Astrocyte of the hippocampus (primary cell): ENCODE data around the gene PPP1R37.

Experiments used
- DNase-seq: peaks from one replicate; pipeline ENCODE4 v3.0.0; 2011; ENCODE audit warnings: low read depth, low spot score

Gene PPP1R37

DNA sequence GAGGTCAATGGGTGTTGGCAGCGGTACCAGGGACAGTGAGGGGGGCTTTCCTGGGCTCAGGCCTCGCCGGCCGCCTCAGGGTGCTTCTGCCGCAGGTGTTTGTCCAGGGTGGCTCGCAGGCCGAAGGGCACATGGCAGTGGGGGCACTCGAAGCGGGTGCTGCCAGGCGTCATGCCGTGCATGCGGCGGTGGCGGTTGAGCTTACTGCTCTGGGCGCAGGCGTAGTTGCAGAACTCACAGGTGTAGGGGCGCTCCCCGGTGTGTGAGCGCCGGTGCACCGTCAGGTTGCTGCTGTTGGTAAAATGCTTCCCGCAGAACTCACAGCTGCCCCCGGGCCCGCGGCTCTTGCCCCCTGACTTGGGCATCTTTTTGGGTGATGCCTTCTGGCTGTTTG, 21.4 kb upstream of the PPP1R37 start:
- DNase-seq: no peak

DNA sequence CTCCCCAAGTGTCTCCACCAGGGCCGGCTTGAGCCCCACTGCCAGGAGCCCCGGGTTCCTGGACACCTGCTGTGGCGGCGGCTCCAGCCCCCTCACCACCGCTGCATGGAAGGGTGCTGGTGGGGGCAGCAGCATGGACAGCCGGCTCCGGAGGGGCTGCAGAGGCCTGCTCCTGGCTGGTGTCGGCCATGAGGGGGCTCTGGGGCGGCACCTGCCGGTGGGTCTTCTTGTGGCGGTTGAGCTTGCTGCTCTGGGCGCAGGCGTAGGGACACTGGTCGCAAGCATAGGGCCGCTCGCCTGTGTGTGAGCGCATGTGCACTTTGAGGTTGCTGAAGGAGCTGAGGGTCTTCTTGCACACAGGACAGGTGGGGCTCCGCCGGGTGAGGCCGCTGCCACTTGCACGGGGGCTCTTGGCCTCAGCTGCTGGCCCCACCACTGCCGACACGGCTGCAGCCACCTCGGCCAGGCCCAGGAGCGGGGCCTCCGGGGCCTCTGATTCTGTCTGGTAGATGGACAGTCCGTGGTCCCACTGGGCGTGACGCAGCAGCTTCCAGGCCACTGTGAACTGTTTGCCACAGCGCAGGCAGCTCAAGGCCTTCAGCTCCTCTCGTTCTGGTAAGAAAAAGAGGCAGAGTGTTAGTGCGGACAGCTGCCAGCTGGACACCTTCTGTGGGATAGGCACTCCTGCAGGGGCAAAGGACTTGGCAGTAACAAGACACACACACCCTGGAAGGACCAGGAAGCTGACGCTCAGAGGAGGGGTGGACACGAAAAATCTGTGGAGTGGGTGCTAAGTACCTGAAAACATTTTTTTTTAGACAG, 20.8 kb upstream of the PPP1R37 start:
- DNase-seq: no peak

GRCh38 chr19:45074744-45075300, 18.2 kb upstream of the PPP1R37 start:
- DNase-seq: peak; percentile 9

- peak; percentile 62 for DNase-seq
Observed at GRCh38 chr19:45075301-45076028, 17.5 kb upstream of the PPP1R37 start.

DNA sequence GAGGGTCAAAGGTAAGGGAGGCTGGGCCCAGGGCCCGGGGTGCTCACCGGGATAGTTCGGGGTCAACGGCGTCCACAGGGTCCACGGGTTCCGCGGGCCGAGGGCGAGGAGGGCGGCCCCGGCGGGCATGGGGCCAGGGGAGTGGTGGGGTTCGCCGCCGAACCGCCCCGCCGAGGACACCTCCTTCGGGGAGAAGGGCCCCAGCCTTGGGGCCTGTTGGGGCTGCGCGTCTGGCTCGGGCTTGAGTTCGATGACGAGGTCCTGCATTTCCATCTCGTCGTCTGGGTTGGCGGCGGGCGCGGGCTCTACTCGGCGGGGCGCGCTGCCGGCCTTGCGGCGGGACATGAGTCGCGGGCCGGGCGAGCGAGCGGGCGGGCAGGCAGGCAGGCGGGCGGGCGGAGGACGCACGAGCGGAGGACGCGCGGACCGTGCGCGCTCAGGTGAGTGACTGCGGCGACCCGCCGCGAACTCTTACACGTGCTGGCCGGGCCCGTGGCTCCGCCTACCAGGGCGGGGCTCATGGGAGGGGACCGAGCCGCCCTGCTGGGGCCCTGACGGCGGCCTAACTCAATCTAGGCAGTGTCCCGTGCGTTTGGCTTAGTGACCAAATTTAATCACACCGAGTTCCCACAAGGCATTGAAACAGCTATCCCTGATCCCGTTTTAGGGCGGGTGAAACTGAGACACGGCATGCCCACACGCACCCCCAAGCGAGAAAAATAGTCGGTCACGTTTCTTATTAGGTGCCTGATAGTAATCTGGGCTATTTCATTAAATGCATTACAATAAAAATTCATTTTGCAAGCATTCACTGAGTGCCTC, 16.7 kb upstream of the PPP1R37 start, which contains the start of gene ZNF296:
TSS of gene ZNF296 (minus strand) at position 450 of the 822 bp plus-strand sequence. CDS start at position 345, 105 bp downstream.
- peak; percentile 70 for DNase-seq

- no peak for DNase-seq
Observed at GRCh38 chr19:45076851-45077730, 15.9 kb upstream of the PPP1R37 start.

DNA sequence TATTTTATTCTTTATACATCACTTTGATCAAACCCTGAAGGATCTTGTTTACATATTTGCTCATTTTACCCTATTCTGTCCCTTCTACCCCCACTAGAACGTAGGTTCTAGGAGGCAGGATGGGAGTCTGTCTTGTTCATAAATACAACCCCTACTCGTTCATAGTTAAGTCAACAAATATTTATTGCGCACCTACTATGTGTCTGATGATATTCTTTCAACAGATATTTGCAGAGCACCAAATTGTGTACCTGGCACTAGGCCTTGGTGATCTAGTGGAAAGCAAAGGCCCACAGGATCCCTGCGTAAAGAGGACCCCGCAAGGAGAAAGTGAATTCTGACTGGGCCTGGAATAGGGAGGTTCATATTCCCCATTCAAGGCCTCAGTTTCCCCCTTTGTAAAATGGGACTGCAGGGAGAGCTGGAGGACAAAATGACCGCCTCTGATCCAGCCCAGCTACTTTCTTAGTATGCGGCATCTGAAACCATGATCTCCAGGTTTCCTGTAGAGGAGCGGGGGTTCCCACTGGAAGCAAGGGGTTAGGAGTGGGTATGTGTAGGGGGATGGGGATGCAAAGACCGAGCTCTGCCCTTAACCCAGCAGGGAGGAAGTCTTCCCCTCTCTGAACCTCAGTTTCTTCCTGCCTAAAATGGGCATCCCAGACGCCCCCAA, 14.5 kb upstream of the PPP1R37 start:
- no peak for DNase-seq

- DNase-seq: peak; percentile 92
Observed at GRCh38 chr19:45079063-45079910, 13.7 kb upstream of the PPP1R37 start, which contains the start of gene GEMIN7. GEMIN7 (plus strand) TSS chr19:45079260; CDS start chr19:45090115, 10,855 bp downstream.

DNA sequence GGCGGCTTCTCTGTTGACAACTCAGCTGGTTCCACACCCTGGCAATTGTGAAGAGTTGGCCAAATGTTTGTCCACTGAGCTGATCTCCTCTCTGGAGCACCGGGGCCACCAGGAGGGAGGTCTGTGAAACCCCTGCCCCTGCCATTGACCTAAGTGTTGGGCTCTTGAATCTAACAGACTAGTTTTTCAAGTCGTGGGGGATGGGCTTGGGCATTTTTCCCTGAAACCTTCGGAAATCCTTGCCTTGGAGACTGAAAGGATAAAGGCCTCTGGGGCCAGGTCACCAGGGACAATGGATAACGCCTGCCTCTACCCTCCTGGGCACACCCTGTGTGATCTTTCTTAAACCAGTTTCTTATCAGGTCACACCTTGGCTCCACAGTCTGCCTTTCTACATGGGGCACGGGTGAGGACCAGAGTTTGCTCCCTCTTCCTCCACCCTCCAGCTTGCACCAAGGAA, 13.0 kb upstream of the PPP1R37 start:
- DNase-seq: peak; percentile 29

- no peak for DNase-seq
Observed at GRCh38 chr19:45082170-45082569, 10.8 kb upstream of the PPP1R37 start.

DNA sequence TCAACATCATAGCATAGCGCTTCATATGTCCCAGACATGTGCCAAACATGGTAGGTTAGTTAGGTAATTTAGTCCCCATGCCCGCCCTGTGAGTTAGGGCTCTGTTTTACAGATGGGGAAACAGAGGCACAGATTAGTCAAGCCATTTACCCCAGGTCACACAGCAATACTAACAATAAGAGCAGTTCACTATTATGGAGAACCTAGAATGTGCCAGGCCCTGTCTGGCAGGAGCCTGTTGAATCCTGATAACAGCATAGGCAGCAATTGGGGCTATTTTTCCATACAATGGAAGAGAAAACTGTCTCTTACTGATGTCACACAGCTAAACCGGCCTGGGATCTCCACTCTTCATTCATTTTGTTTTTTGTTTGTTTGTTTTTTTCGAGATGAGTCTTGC, 6.5 kb upstream of the PPP1R37 start:
- DNase-seq: no peak

- DNase-seq: no peak
Observed at GRCh38 chr19:45087531-45087930, 5.4 kb upstream of the PPP1R37 start.

- DNase-seq: no peak
Observed at GRCh38 chr19:45090034-45090433, 2.9 kb upstream of the PPP1R37 start.

DNA sequence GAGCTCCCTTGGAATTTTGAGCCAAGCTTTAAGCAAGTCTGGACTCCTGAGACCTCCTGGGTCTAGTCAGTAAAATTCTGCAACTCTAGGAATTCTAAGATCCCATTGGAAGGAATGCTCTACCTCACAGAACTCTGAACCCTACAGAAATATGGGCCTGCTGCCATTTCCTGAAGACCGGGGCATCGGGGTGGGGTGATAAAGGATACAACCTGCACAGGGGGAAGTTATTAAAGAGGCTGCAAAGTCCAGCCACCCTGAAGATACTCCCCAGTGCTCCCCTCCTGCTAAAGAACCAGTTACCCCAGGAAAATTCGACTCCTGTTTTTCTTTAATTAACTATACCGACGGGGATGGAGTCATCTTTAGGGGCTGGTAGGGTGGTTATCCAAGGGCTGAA, 2.4 kb upstream of the PPP1R37 start:
- no peak for DNase-seq

GRCh38 chr19:45091031-45091923, 1.7 kb upstream of the PPP1R37 start:
- DNase-seq: peak; percentile 100

DNA sequence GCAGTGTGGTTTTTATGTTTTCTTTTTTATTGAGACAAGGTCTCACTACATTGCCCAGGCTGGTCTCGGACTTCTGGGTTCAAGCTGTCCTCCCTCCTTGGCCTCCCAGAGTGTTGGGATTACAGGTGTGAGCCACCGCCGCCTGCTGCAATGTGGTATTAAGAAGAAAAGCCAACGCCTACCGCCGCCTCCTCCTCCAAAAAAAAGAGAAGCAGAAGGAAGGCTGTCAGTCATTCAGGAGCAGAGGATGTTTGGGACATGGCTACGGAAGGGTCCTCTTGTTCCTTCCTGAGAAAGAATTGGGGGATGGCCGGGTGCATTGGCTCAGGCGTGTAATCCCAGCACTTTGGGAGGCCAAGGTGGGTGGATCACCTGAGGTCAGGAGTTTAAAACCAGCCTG, 1.2 kb downstream of the PPP1R37 start:
- no peak for DNase-seq

DNA sequence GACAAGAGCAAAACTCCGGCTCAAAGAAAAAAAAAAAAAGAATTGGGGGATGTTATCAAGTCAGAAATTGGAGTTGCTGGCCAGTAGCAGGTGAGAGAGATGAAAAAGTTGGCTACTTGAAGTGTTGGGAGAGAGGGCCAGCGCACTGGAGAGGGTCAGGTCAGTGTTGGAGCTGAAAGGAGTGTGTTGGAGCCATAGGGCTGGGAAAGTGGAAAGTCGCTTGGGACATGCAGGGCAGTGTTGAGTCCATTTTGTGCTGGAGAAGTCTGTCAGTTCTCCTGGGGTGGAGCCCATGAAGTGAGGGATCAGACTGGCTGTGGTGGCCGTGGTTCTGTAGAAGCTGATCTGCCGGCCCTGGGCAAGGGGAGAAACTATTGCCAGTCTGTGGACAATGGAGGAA, 1.7 kb downstream of the PPP1R37 start:
- DNase-seq: no peak
